GM21737 (cell line): ENCODE data around the gene PCDHA9.

Experiments used
- ATAC-seq: cut with Tn5 transposase; IDR thresholded peaks from one replicate; pipeline ENCODE4 v1.9.1; 2021; ENCODE audit warnings: mild to moderate bottlenecking, moderate library complexity; ENCODE audit not compliant: unreplicated experiment

Gene PCDHA9

DNA sequence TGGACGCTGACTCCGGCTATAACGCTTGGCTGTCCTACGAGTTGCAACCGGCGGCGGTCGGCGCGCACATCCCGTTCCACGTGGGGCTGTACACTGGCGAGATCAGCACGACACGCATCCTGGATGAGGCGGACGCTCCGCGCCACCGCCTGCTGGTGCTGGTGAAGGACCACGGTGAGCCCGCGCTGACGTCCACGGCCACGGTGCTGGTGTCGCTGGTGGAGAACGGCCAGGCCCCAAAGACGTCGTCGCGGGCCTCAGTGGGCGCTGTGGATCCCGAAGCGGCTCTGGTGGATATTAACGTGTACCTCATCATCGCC is 29.0 kb downstream of the PCDHA9 start:
- no peak for ATAC-seq

DNA sequence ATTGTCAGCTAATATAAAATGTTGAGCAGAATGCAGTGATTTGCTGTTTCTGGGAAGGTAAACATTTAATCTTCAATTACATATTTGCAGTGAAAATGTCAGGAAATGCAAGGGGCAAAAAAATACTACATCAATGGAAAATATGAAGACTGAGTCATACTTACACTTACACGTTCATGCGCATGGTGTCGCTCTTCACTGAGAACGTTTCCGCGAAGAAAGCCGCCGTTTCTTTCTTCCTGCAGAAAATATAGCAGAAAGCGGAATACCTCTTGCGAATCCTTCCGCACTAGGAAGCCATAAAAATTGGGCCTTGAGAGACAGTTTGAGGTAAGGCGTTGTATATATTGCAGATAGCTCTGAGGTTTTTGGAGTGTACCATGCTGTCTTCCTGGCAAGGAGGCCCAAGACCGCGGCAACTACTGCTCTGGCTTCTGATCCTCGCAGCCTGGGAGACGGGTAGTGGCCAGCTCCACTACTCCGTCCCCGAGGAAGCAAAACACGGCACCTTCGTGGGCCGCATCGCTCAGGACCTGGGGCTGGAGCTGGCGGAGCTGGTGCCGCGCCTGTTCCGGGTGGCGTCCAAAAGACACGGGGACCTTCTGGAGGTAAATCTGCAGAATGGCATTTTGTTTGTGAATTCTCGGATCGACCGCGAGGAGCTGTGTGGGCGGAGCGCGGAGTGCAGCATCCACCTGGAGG is 33.9 kb downstream of the PCDHA9 start, which contains the start of gene PCDHA13:
TSS of gene PCDHA13 (plus strand) at position 236 of the 702 bp plus-strand sequence. CDS start at position 381, 145 bp downstream.
- no peak for ATAC-seq

DNA sequence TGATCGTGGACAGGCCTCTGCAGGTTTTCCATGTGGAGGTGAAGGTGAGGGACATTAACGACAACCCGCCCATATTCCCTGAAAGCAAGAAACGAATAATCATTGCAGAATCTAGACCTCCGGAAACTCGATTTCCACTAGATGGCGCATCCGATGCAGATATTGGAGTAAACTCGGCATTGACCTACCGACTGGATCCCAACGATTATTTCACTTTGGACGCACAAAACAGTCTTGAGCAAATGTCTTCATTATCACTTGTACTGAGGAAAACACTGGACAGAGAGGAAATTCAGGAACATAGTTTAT is 34.4 kb downstream of the PCDHA9 start:
- no peak for ATAC-seq

DNA sequence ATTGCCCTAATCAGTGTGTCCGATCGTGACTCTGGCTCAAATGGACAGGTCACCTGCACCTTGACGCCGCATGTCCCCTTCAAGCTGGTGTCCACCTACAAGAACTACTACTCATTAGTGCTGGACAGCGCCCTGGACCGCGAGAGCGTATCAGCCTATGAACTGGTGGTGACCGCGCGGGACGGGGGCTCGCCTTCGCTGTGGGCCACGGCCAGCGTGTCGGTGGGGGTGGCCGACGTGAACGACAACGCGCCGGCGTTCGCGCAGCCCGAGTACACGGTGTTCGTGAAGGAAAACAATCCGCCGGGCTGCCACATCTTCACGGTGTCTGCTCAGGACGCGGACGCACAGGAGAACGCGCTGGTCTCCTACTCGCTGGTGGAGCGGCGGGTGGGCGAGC is 35.2 kb downstream of the PCDHA9 start:
- ATAC-seq, result no peak

DNA sequence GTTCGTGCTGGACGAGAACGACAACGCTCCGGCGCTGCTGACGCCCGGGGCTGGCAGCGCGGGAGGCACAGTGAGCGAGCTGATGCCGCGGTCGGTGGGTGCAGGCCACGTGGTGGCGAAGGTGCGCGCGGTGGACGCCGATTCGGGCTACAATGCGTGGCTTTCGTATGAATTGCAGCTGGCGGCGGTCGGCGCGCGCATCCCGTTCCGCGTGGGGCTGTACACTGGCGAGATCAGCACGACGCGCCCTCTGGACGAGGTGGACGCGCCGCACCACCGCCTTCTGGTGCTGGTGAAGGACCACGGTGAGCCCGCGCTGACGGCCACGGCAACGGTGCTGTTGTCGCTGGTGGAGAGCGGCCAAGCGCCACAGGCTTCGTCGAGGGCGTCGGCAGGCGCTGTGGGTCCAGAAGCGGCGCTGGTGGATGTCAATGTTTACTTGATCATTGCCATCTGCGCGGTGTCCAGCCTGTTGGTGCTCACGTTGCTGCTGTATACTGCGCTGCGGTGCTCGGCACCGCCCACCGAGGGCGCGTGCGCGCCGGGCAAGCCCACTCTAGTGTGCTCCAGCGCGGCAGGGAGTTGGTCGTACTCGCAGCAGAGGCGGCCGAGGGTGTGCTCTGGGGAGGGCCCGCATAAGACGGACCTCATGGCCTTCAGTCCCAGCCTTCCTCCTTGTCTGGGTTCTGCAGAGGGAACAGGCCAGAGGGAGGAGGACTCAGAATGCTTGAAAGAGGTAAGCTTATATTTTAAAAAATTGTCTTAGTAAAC is 35.9 kb downstream of the PCDHA9 start:
- ATAC-seq, result no peak
